Measurements from ENCODE around the gene WAS.

Gene WAS

GRCh38 chrX:48695534-48695896 lies 11.9 kb downstream of the WAS start:
- Histone ChIP-seq H2BK5ac (ENCODE audit: low read length) (no peak overlapping the region), H3K27ac (replicated peaks; ENCODE audit: low read length) (no peak overlapping the region), H3K36me3 (replicated peaks in 1 of 2; ENCODE audit: control insufficient read depth in 2 of 2, insufficient read depth in 2 of 2, low read length in 2 of 2) (peaks cover 2 to 19% of the 10 kb centered on the region in 2 donors), H2BK15ac (ENCODE audit: low read length) (no peak overlapping the region), H2BK120ac (ENCODE audit: low read depth, low read length) (no peak overlapping the region), H3K4me2 (ENCODE audit: insufficient read depth, low read length, poor library complexity, severe bottlenecking) (no peak overlapping the region), H2BK12ac (ENCODE audit: low read length) (no peak overlapping the region), H3K4me1 (ENCODE audit: control insufficient read depth in 2 of 2, insufficient read depth in 1 of 2, low read depth in 1 of 2, low read length in 2 of 2) (peaks cover 3 to 12% of the 10 kb centered on the region in 2 donors), H2AFZ (ENCODE audit: low read length) (peak overlapping the region; percentile 73), H3K4ac (ENCODE audit: low read length) (no peak overlapping the region), H4K8ac (ENCODE audit: low read depth, low read length) (no peak overlapping the region), H3K14ac (ENCODE audit: low read length) (no peak overlapping the region), H3K23ac (ENCODE audit: low read depth, low read length, poor library complexity) (no peak overlapping the region), H3K79me1 (ENCODE audit: low read depth, low read length) (no peaks in the 10 kb centered on the region), H2AK5ac (ENCODE audit: low read depth, low read length) (no peak overlapping the region), H3K4me3 (ENCODE audit: low read length in 2 of 2) (peak overlapping the region in 1 of 2 donors; percentile 69), H3K27me3 (ENCODE audit: control insufficient read depth in 3 of 3, insufficient read depth in 3 of 3, low read depth in 1 of 3, low read length in 3 of 3) (no peaks in the 10 kb centered on the region), H3K9me3 (replicated peaks in 1 of 2; ENCODE audit: control insufficient read depth in 2 of 2, insufficient read depth in 1 of 2, low read depth in 1 of 2, low read length in 2 of 2) (no peaks in the 10 kb centered on the region), H4K91ac (ENCODE audit: low read depth, low read length, poor library complexity) (no peak overlapping the region), H3K9ac (ENCODE audit: low read depth, low read length, poor library complexity) (peak overlapping the region; percentile 63), H3K18ac (ENCODE audit: low read length) (no peak overlapping the region)
- DNase-seq (ENCODE audit: low spot score) = no peak
- no CpG with 5 or more reads among the region's 14 CpGs for WGBS, 2 donors (ENCODE audit: extremely low coverage in 2 of 2, insufficient read length in 2 of 2, insufficient replicate concordance in 1 of 2)

- H3K27me3 ChIP-seq (ENCODE audit: control insufficient read depth in 3 of 3, insufficient read depth in 3 of 3, low read depth in 1 of 3, low read length in 3 of 3) = no peaks in the 10 kb centered on the region
- peak overlapping the region; percentile 91 for H3K9ac ChIP-seq (ENCODE audit: low read depth, low read length, poor library complexity)
- no peaks in the 10 kb centered on the region for H3K79me1 ChIP-seq (ENCODE audit: low read depth, low read length)
- H3K27ac ChIP-seq (replicated peaks; ENCODE audit: low read length) = peak overlapping the region; percentile 31
- DNase-seq (ENCODE audit: low spot score) = no peak
- peaks cover 3 to 12% of the 10 kb centered on the region in 2 donors for H3K4me1 ChIP-seq (ENCODE audit: control insufficient read depth in 2 of 2, insufficient read depth in 1 of 2, low read depth in 1 of 2, low read length in 2 of 2)
- no peaks in the 10 kb centered on the region for H3K9me3 ChIP-seq (replicated peaks in 1 of 2; ENCODE audit: control insufficient read depth in 2 of 2, insufficient read depth in 1 of 2, low read depth in 1 of 2, low read length in 2 of 2)
- H2BK15ac ChIP-seq (ENCODE audit: low read length) = no peak overlapping the region
- H3K4me3 ChIP-seq (ENCODE audit: low read length in 2 of 2) = peak overlapping the region; percentile 69 to 87
- peaks cover 5 to 23% of the 10 kb centered on the region in 2 donors for H3K36me3 ChIP-seq (replicated peaks in 1 of 2; ENCODE audit: control insufficient read depth in 2 of 2, insufficient read depth in 2 of 2, low read length in 2 of 2)
- H2BK5ac ChIP-seq (ENCODE audit: low read length) = no peak overlapping the region
- no peak overlapping the region for H3K14ac ChIP-seq (ENCODE audit: low read length)
- H2BK12ac ChIP-seq (ENCODE audit: low read length) = no peak overlapping the region
- no peak overlapping the region for H4K8ac ChIP-seq (ENCODE audit: low read depth, low read length)
- H2AK5ac ChIP-seq (ENCODE audit: low read depth, low read length) = no peak overlapping the region
- H3K4me2 ChIP-seq (ENCODE audit: insufficient read depth, low read length, poor library complexity, severe bottlenecking) = peak overlapping the region; percentile 56
- WGBS, 2 donors (ENCODE audit: extremely low coverage in 2 of 2, insufficient read length in 2 of 2, insufficient replicate concordance in 1 of 2) = no CpG with 5 or more reads among the region's 8 CpGs
- H3K4ac ChIP-seq (ENCODE audit: low read length) = no peak overlapping the region
- H3K23ac ChIP-seq (ENCODE audit: low read depth, low read length, poor library complexity) = no peak overlapping the region
- peak overlapping the region; percentile 73 for H2AFZ ChIP-seq (ENCODE audit: low read length)
- H2BK120ac ChIP-seq (ENCODE audit: low read depth, low read length) = no peak overlapping the region
- no peak overlapping the region for H4K91ac ChIP-seq (ENCODE audit: low read depth, low read length, poor library complexity)
- H3K18ac ChIP-seq (ENCODE audit: low read length) = peak overlapping the region; percentile 36
Observed at GRCh38 chrX:48695925-48696300, 12.3 kb downstream of the WAS start.

- no peak within 1 kb of the TSS for H2BK12ac ChIP-seq (ENCODE audit: low read length)
- peaks cover 10 to 28% of the 10 kb centered on the region in 2 donors for H3K36me3 ChIP-seq (replicated peaks in 1 of 2; ENCODE audit: control insufficient read depth in 2 of 2, insufficient read depth in 2 of 2, low read length in 2 of 2)
- peak; percentile 75 for DNase-seq (ENCODE audit: low spot score)
- H3K4ac ChIP-seq (ENCODE audit: low read length) = no peak within 1 kb of the TSS
- no peaks in the 10 kb centered on the region for H3K9me3 ChIP-seq (replicated peaks in 1 of 2; ENCODE audit: control insufficient read depth in 2 of 2, insufficient read depth in 1 of 2, low read depth in 1 of 2, low read length in 2 of 2)
- H2AK5ac ChIP-seq (ENCODE audit: low read depth, low read length) = no peak within 1 kb of the TSS
- H2AFZ ChIP-seq (ENCODE audit: low read length) = peak within 1 kb of the TSS; percentile 73
- no peak within 1 kb of the TSS for H3K14ac ChIP-seq (ENCODE audit: low read length)
- peak within 1 kb of the TSS; percentile 43 for H3K23ac ChIP-seq (ENCODE audit: low read depth, low read length, poor library complexity)
- no peaks in the 10 kb centered on the region for H3K27me3 ChIP-seq (ENCODE audit: control insufficient read depth in 3 of 3, insufficient read depth in 3 of 3, low read depth in 1 of 3, low read length in 3 of 3)
- H3K4me2 ChIP-seq (ENCODE audit: insufficient read depth, low read length, poor library complexity, severe bottlenecking) = peak within 1 kb of the TSS; percentile 56
- peaks cover 3 to 12% of the 10 kb centered on the region in 2 donors for H3K4me1 ChIP-seq (ENCODE audit: control insufficient read depth in 2 of 2, insufficient read depth in 1 of 2, low read depth in 1 of 2, low read length in 2 of 2)
- H3K4me3 ChIP-seq (ENCODE audit: low read length in 2 of 2) = peak within 1 kb of the TSS; percentile 69 to 91
- H3K9ac ChIP-seq (ENCODE audit: low read depth, low read length, poor library complexity) = peak within 1 kb of the TSS; percentile 91
- H4K8ac ChIP-seq (ENCODE audit: low read depth, low read length) = no peak within 1 kb of the TSS
- H3K79me1 ChIP-seq (ENCODE audit: low read depth, low read length) = no peaks in the 10 kb centered on the region
- no peak within 1 kb of the TSS for H2BK120ac ChIP-seq (ENCODE audit: low read depth, low read length)
- no peak within 1 kb of the TSS for H4K91ac ChIP-seq (ENCODE audit: low read depth, low read length, poor library complexity)
- no peak within 1 kb of the TSS for H2BK5ac ChIP-seq (ENCODE audit: low read length)
- no peak within 1 kb of the TSS for H2BK15ac ChIP-seq (ENCODE audit: low read length)
- peak within 1 kb of the TSS; percentile 87 for H3K18ac ChIP-seq (ENCODE audit: low read length)
- no CpG with 5 or more reads among the region's 66 CpGs for WGBS, 2 donors (ENCODE audit: extremely low coverage in 2 of 2, insufficient read length in 2 of 2, insufficient replicate concordance in 1 of 2)
- H3K27ac ChIP-seq (replicated peaks; ENCODE audit: low read length) = peak within 1 kb of the TSS; percentile 82
Observed at GRCh38 chrX:48696301-48696908, 12.8 kb downstream of the WAS start, which contains the start of gene SUV39H1. TSS of gene SUV39H1 (plus strand) at chrX:48696734. CDS start at chrX:48696785, 51 bp downstream.

- Histone ChIP-seq H3K4me1 (ENCODE audit: control insufficient read depth in 2 of 2, insufficient read depth in 1 of 2, low read depth in 1 of 2, low read length in 2 of 2) (peaks cover 3 to 12% of the 10 kb centered on the region in 2 donors), H3K14ac (ENCODE audit: low read length) (no peak overlapping the region), H3K79me1 (ENCODE audit: low read depth, low read length) (no peaks in the 10 kb centered on the region), H4K91ac (ENCODE audit: low read depth, low read length, poor library complexity) (no peak overlapping the region), H3K18ac (ENCODE audit: low read length) (peak overlapping the region; percentile 87), H3K4me3 (ENCODE audit: low read length in 2 of 2) (peak overlapping the region; percentile 69 to 91), H3K9me3 (replicated peaks in 1 of 2; ENCODE audit: control insufficient read depth in 2 of 2, insufficient read depth in 1 of 2, low read depth in 1 of 2, low read length in 2 of 2) (no peaks in the 10 kb centered on the region), H3K36me3 (replicated peaks in 1 of 2; ENCODE audit: control insufficient read depth in 2 of 2, insufficient read depth in 2 of 2, low read length in 2 of 2) (peaks cover 16 to 35% of the 10 kb centered on the region in 2 donors), H3K27ac (replicated peaks; ENCODE audit: low read length) (peak overlapping the region; percentile 82), H3K23ac (ENCODE audit: low read depth, low read length, poor library complexity) (no peak overlapping the region), H2BK12ac (ENCODE audit: low read length) (no peak overlapping the region), H4K8ac (ENCODE audit: low read depth, low read length) (no peak overlapping the region), H3K27me3 (ENCODE audit: control insufficient read depth in 3 of 3, insufficient read depth in 3 of 3, low read depth in 1 of 3, low read length in 3 of 3) (no peaks in the 10 kb centered on the region), H2AFZ (ENCODE audit: low read length) (peak overlapping the region; percentile 73), H3K4me2 (ENCODE audit: insufficient read depth, low read length, poor library complexity, severe bottlenecking) (peak overlapping the region; percentile 52), H3K4ac (ENCODE audit: low read length) (no peak overlapping the region), H2BK120ac (ENCODE audit: low read depth, low read length) (no peak overlapping the region), H2BK5ac (ENCODE audit: low read length) (no peak overlapping the region), H2BK15ac (ENCODE audit: low read length) (no peak overlapping the region), H3K9ac (ENCODE audit: low read depth, low read length, poor library complexity) (no peak overlapping the region), H2AK5ac (ENCODE audit: low read depth, low read length) (no peak overlapping the region)
- DNase-seq (ENCODE audit: low spot score) = no peak
- no CpG with 5 or more reads among the region's 56 CpGs for WGBS, 2 donors (ENCODE audit: extremely low coverage in 2 of 2, insufficient read length in 2 of 2, insufficient replicate concordance in 1 of 2)
Observed at GRCh38 chrX:48696909-48697727, 13.5 kb downstream of the WAS start.
